Hepatocyte (in vitro differentiated cells): ENCODE results near the gene N4BP2L2. TPM values are rescaled to one million over a fixed set of nuclear protein-coding genes. Genes with fewer than 3 reads are reported as not detected.
A peak's percentile ranks its signal among the peaks of the same experiment; 100 is the strongest.

Experiments used
- DNase-seq: peaks from one replicate; pipeline ENCODE4 v3.0.0-alpha.2; 2016; ENCODE audit warnings: low spot score
- H2AFZ ChIP-seq: fragments of 200-600 bp; sonication (generic); 2 replicates; pipeline ENCODE4 v1.6.0; 2016; ENCODE audit warnings: antibody characterized with exemption, mild to moderate bottlenecking
- H3K27ac ChIP-seq: fragments of 200-600 bp; sonication (generic); 2 replicates; pipeline ENCODE4 v1.5.1; 2016; ENCODE audit warnings: mild to moderate bottlenecking
- H3K27me3 ChIP-seq: fragments of 200-600 bp; sonication (generic); 2 replicates; pipeline ENCODE4 v1.6.1; 2016
- H3K36me3 ChIP-seq: fragments of 200-600 bp; sonication (generic); replicated peaks from 2 replicates; pipeline ENCODE4 v1.5.1; 2016; ENCODE audit warnings: low read depth; ENCODE audit not compliant: insufficient read depth
- H3K4me1 ChIP-seq: fragments of 200-600 bp; sonication (generic); 2 replicates; pipeline ENCODE4 v1.5.1; 2016; ENCODE audit warnings: mild to moderate bottlenecking, moderate library complexity; ENCODE audit not compliant: insufficient read depth
- H3K4me2 ChIP-seq: fragments of 200-600 bp; sonication (generic); 2 replicates; pipeline ENCODE4 v1.6.0; 2016
- H3K4me3 ChIP-seq: fragments of 200-600 bp; sonication (generic); 2 replicates; pipeline ENCODE4 v1.5.1; 2016; ENCODE audit warnings: mild to moderate bottlenecking
- H3K79me2 ChIP-seq: fragments of 200-600 bp; sonication (generic); 2 replicates; pipeline ENCODE4 v1.6.0; 2017; ENCODE audit warnings: mild to moderate bottlenecking
- H3K9me2 ChIP-seq: fragments of 200-600 bp; sonication (generic); replicated peaks from 2 replicates; pipeline ENCODE4 v1.6.0; 2017; ENCODE audit warnings: mild to moderate bottlenecking; ENCODE audit not compliant: insufficient read depth
- H3K9me3 ChIP-seq: fragments of 200-600 bp; sonication (generic); 2 replicates; pipeline ENCODE4 v1.5.1; 2016; ENCODE audit warnings: low read depth, mild to moderate bottlenecking
- H4K20me1 ChIP-seq: fragments of 200-600 bp; sonication (generic); 2 replicates; pipeline ENCODE4 v1.6.0; 2016; ENCODE audit warnings: mild to moderate bottlenecking; ENCODE audit not compliant: insufficient read depth, poor library complexity, severe bottlenecking
- CTCF ChIP-seq: fragments of 200-600 bp; sonication (generic); IDR thresholded peaks from 2 replicates; pipeline ENCODE4 v1.5.1; 2016; ENCODE audit warnings: antibody characterized with exemption, mild to moderate bottlenecking; ENCODE audit not compliant: poor library complexity
- EZH2 ChIP-seq: fragments of 200-600 bp; sonication (generic); IDR thresholded peaks from 2 replicates; pipeline ENCODE4 v1.6.1; 2016; ENCODE audit warnings: antibody characterized with exemption, mild to moderate bottlenecking, borderline replicate concordance
- EZH2phosphoT487 ChIP-seq: fragments of 200-600 bp; sonication (generic); IDR thresholded peaks from one replicate; pipeline ENCODE4 v1.6.1; 2018; ENCODE audit warnings: antibody characterized with exemption, mild to moderate bottlenecking, low read depth, moderate library complexity; ENCODE audit not compliant: unreplicated experiment, severe bottlenecking
- WGBS: methylation state at CpG from one replicate; pipeline ENCODE4 v1.1.6; 2016; ENCODE audit warnings: low lambda C conversion rate; ENCODE audit errors: missing lambda C conversion rate; 5-methylcytosine and 5-hydroxymethylcytosine counted together
- polyA plus RNA-seq: library from polyadenylated mRNA; unstranded; fragments of >200 nt; fragmentation: Nextera tagmentation; extraction: Ambion mirVana; gene quantifications from 2 replicates; pipeline ENCODE4 v1.2.1, GENCODE V29; 2016
- total RNA-seq: library from RNA; depleted of rRNA; stranded (reverse); fragments of >200 nt; gene quantifications from 2 replicates; pipeline ENCODE4 v1.2.3, GENCODE V29; 2014

Gene N4BP2L2
- total and polyA plus RNA-seq, 2 experiments from 2014 or later = 102 to 138 TPM

- no peak for TF ChIP-seq EZH2
- TF ChIP-seq EZH2phosphoT487 = no peak
- TF ChIP-seq CTCF = no peak
- Histone ChIP-seq H3K27ac (no peak overlapping the region), H3K4me1 (peaks cover 16% of the 10 kb centered on the region), H3K27me3 (no peaks in the 10 kb centered on the region), H3K9me3 (no peaks in the 10 kb centered on the region), H3K4me2 (peak overlapping the region; percentile 51), H2AFZ (no peak overlapping the region), H3K9me2 (no peaks in the 10 kb centered on the region), H3K36me3 (no peaks in the 10 kb centered on the region), H3K4me3 (no peak overlapping the region), H3K79me2 (peaks cover 96% of the 10 kb centered on the region), H4K20me1 (peaks cover 46% of the 10 kb centered on the region)
- WGBS = 66% methylated on average over 2 of the region's 2 CpGs
- DNase-seq = peak; percentile 16
Observed at GRCh38 chr13:32530841-32531253, 7.7 kb downstream of the N4BP2L2 start.

- no peaks in the 10 kb centered on the region for H3K9me3 ChIP-seq
- TF ChIP-seq CTCF (no peak), EZH2phosphoT487 (no peak), EZH2 (no peak)
- H3K27ac ChIP-seq = no peak overlapping the region
- H3K4me3 ChIP-seq = no peak overlapping the region
- no peak overlapping the region for H2AFZ ChIP-seq
- H3K9me2 ChIP-seq = no peaks in the 10 kb centered on the region
- H3K79me2 ChIP-seq = peaks cover 90% of the 10 kb centered on the region
- WGBS = 96% methylated on average over 3 of the region's 3 CpGs
- H3K36me3 ChIP-seq = no peaks in the 10 kb centered on the region
- H4K20me1 ChIP-seq = peaks cover 51% of the 10 kb centered on the region
- peaks cover 3% of the 10 kb centered on the region for H3K4me1 ChIP-seq
- no peaks in the 10 kb centered on the region for H3K27me3 ChIP-seq
- no peak for DNase-seq
- H3K4me2 ChIP-seq = no peak overlapping the region
Observed at GRCh38 chr13:32528358-32528757, 10.2 kb downstream of the N4BP2L2 start.

- H3K9me2 ChIP-seq = no peaks in the 10 kb centered on the region
- H4K20me1 ChIP-seq = peaks cover 54% of the 10 kb centered on the region
- H2AFZ ChIP-seq = no peak overlapping the region
- 95% methylated on average over 3 of the region's 3 CpGs for WGBS
- no peak overlapping the region for H3K4me3 ChIP-seq
- H3K79me2 ChIP-seq = peaks cover 83% of the 10 kb centered on the region
- no peak overlapping the region for H3K4me2 ChIP-seq
- no peaks in the 10 kb centered on the region for H3K9me3 ChIP-seq
- H3K27me3 ChIP-seq = no peaks in the 10 kb centered on the region
- H3K4me1 ChIP-seq = peaks cover 3% of the 10 kb centered on the region
- no peak for TF ChIP-seq EZH2
- TF ChIP-seq CTCF = no peak
- no peak for TF ChIP-seq EZH2phosphoT487
- no peaks in the 10 kb centered on the region for H3K36me3 ChIP-seq
- DNase-seq = no peak
- no peak overlapping the region for H3K27ac ChIP-seq
Observed at GRCh38 chr13:32527151-32527550, 11.4 kb downstream of the N4BP2L2 start.

- 0% methylated on average over 1 of the region's 1 CpG for WGBS
- Histone ChIP-seq H3K4me3 (no peak overlapping the region), H3K4me1 (no peaks in the 10 kb centered on the region), H3K4me2 (no peak overlapping the region), H3K79me2 (peaks cover 69% of the 10 kb centered on the region), H3K9me3 (no peaks in the 10 kb centered on the region), H2AFZ (no peak overlapping the region), H3K27ac (no peak overlapping the region), H3K9me2 (no peaks in the 10 kb centered on the region), H3K27me3 (no peaks in the 10 kb centered on the region), H4K20me1 (peaks cover 43% of the 10 kb centered on the region), H3K36me3 (no peaks in the 10 kb centered on the region)
- DNase-seq = no peak
- TF ChIP-seq CTCF (no peak), EZH2 (no peak), EZH2phosphoT487 (no peak)
Observed at GRCh38 chr13:32525766-32526165, 12.8 kb downstream of the N4BP2L2 start.
